Midbrain (tissue), 1 donor: Measurements from ENCODE around the gene ADAM8.
"Not testable (repeated sequence)": the region's sequence is repeated elsewhere in the genome, so short reads cannot be mapped to it uniquely, and the experiment has no call there.

Source experiments
- DNase-seq: peaks from one replicate; lab custom pipeline; 2025; lab: John Stamatoyannopoulos, UW

Gene ADAM8

DNA sequence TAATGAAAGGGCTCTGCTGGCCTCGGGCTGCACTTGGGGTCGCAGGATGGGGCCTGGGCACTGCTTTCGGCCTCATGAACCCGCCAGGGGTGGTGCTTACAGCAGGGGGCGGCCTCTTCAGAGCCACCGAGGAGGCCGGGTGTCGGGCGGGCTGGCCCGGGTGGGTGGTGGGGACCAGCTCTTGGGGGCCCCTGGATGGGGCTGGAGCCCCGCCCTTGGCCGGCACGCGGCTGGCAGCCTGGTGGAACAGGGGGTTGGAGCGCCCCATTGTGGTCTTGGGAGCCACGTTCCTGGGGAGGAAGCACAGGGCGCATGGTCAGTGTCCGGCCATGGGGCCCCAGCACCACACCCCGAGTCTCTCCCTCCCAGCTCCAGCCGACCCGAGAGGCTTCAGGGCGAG, 8.8 kb downstream of the ADAM8 start:
- no peak for DNase-seq

DNA sequence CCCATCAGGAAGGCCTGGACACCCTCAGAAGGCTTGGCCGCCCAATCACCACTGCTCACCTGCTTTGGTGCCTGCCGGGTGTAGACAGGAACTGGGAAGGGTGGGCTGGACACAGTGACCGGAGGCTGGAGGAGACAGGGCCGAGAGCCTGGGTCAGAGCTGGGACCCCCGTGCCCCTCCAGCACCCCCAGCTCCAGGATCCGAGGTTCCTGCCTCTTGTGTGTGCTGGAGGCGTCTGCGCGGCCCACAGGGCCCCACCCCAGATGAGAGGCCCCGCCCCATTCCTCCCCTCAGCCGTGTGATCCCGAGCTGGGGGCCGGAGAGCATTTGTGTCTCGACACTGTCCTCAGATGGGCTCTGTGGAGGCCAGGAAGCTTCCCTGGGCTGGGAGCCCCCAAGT, 9.4 kb downstream of the ADAM8 start:
- DNase-seq: no peak

DNA sequence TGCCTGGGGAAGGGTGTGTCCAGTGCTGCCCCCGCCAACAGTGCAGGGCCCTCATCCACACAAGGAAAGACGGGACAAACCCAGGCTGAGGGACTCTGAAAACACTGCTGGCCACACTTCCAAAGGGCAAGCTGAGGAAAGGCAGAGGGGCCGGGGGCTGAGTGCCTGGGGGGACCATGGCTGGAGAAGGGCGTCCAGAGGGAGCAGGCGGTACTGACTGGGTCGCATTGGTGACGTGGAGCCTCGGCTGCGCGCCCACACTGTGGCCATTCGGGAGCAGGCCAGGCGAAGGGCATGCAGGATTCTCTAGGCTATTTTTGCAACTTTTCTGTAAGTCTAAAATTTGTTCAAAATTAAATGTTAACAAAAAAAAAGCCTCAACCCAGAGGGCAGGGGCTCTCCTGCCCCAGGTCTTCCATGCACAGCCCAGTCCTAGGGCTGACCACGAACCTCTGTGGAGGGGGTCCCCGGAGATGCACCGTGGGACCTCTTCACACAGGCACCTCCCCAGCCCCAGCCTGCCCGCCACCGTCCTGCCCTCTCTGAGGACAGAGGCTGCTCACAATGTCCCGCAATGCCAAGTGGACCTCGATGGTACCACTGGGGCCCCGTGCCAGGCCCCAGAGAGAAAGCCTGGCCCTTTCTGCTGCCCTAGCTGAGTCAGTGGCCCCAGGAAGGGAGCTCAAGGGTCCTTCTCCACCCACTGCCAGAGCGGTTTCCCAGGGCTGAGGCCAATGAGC, 10.4 kb downstream of the ADAM8 start:
- no peak for DNase-seq

DNA sequence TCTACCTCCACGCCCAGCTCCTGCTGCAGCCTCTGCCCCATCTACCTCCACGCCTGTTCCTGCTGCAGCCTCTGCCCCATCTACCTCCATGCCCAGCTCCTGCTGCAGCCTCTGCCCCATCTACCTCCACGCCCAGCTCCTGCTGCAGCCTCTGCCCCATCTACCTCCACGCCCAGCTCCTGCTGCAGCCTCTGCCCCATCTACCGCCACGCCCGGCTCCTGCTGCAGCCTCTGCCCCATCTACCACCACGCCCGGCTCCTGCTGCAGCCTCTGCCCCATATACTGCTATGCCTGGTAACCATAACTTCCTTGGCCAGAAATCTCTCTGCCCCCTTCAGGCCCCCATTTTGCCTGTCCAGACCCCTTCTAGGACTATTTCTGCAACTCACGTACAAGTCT, 11.6 kb downstream of the ADAM8 start:
- not testable (repeated sequence) for DNase-seq

DNA sequence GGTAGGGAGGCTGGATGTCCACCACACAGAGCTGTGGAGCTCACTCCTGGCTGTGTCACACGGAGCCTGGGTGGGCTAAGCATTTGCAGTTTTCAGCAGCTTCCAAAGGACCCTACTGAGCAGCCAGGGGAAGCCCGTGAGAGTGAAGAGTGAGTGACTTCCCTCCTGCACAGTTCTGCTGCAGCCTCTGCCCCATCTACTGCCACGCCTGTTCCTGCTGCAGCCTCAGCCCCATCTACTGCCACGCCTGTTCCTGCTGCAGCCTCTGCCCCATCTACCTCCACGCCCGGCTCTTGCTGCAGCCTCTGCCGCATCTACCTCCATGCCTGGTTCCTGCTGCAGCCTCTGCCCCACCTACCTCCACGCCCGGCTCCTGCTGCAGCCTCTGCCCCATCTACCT, 12.2 kb downstream of the ADAM8 start:
- no peak for DNase-seq

DNA sequence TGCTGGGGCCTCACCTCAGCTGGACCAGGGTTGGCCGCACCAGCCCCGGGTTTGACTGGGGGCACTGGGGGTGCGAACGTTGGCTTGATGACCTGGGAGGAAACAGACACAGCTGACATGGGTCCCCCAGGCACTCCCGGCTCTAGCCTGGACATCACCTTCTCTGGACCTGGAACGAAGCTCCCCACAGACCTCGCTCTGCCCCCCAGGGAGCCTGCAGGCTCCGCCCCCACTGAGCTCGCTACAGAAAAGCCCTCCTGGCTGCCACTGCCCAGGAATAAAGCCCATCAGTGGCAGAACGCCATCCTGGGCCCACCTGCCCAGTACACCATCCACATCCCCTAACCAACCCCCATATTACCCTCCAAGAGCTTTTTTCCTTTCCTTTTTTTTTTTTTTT, 13.0 kb downstream of the ADAM8 start:
- DNase-seq: no peak

DNA sequence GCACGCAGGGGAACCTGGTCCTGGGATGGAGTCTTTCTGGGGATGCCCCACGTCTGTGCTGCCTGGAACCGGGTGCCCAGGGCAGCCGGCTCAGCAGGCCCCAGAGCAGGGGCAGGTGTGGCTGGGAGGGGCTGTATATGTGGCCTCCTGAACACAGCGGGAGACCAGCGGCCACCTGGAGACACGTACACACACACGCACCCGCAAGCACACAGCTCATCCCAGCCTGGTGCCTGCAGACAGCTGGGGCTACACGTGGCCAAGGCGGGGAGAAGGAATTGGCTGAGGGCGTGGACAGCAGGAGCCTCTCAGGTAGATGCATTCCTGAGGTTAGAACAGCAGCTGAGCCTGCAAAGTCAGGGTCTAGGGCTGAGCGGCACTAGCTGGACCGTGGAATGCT, 14.0 kb downstream of the ADAM8 start:
- no peak for DNase-seq

DNA sequence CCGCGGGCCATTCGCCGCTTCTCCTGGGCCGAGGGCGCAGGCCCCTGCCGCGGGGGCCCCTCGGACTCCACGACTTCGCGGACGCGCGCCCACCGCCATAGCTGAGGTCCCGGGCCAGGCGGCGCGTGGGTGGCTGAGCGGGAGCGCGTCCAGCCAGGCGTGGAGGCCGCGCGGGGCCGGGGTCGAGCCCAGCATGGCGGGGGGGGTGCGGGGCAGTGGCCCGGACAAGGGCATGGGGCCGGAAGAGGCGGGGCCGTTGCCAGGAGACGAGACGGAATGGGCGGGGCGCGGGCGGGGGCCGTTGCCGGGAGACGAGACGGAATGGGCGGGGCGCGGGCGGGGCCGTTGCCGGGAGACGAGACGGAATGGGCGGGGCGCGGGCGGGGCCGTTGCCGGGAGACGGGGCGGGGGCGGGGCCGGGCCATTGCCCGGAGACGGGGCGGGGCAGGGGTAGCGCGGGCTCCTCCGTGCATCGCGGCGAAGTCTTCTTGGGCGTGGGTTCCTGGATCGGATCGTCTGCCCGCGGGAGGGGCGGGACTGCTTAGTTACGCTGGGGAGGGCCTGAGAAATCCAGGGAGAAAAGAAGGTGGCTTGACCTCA, 14.8 kb downstream of the ADAM8 start:
- DNase-seq: peak; percentile 77

DNA sequence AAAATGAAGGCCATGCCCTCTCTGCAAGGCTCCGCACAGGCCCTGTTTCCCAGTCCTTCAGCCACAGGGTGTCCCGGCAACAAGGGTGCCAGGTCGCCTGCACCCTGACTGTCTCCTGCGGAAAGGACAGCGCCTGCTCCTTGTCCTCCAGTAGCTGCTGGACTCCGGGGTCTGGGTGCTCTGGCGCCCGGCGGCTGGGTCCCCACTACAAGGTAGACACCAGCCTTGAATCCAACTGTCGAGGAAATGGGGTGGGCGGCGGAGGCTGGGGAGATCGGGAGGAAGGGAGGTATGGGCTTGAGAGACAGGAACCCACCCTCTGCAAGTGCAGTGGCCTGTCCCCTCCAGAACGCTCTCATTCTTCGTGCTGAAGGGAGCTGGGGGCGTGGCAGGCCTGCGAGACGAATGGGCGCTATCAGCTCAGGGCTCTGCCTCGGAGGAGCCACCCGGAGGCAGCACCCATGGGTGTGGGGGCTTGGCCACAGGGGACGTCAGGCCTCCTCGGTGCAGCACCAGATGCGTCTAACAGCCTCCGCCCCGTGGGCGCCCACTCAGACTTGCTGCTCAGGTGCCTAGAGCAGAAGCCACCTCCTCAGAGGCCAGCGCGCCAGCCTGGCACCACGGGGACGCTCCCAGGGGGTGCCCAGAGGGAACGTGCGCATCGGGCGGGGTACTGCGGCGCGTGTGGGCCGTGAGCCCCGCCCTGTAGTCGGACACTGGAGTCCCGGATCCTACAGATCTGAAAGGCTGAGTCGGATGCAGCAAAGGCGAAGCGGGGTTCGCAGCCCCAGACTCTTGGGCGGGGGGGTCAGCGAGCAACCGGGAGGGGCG, 15.6 kb downstream of the ADAM8 start:
- no peak for DNase-seq

DNA sequence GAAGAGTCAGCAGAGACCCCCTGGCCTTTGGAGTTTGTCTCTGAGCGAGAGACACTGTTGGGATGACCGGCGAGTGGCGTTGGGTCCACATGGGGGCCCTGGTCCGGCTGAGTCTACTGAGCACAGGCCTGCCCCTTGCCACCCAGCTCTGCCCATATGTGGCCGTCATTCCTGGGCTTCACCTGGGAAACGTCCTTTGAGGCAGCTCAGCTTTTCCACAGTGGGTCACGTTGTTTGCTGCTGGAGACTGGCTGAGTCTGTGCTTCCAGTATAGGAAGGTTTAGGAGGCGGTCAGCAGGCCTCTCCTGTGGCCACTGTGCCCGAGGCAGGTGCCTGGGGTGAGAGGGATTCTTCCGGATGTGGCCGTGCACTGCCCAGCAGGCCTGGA, 17.1 kb downstream of the ADAM8 start:
- DNase-seq: no peak

DNA sequence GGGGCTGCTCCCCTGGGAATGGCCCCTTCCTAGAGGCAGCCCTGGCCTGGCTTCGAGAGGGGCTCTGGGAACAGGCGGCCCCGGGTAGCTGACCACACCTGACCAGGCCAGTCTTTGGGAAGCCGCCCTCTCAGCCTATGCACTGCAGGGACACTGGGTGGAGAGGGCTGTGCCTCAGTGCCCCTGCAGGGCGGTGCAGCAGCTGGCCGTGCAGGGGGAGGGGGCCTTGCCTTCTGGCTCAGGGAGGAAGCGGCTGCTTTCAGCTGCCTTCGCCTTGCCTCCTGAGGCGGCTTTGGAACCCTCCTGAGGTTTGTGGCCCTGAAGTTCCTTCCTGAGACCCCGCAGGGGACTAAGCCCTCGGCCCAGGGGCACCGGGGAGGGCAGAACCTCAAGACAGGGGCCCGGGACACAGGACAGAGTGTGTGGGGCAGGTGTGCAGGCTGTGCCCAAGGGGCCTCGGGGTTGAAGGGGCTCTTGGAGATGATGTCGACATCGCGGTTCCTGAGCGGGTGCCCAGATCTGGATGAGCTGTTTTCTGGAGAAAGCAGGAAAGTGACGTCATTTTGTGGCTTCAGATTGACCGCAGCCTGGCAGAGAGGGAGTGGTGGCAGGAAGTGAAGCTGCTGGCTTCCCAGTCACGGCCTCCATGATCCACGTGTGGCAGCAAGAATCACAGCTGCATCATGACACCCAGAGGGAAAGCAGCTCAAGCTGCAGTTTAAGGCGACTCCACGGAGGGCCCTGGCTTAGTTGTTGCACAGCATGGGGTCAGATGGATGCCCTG, 17.7 kb downstream of the ADAM8 start:
- DNase-seq: peak; percentile 29

DNA sequence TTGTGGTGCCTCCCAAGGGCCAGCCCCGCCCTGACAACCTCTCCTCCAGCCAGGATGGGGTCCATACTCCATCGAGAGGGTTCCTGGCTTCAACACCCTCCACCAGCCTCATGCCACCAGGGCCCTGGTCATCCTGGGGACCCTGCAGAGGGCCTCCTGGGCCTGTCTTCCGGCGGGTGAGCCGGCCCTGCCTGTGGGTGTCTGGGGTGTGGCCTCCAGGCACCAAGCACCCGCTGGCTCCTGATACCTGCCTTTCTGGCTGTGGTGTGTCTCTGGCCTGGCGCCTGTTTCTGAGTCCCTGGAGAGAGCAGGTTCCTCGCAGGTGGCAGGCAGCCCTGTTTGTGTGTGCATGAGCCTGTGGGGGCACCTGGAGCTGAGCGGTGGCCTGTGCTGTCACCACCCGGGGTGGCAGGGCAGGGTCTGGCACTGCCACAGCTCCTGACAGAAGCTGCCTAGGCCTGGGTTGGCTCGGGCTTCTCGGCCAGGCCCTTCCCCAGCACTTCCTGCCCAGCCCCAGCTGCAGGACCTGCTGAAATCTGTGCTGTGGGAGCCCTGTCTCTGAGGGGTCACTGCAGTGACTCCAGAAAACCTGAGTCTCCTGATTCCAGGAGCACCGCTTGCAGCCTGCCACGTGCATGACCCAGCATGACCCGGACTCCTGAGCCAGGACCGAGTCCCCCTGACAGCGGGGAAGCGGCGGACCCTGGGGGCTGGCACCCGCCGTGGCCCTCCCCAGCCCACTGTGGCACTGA, 18.4 kb downstream of the ADAM8 start:
- no peak for DNase-seq

DNA sequence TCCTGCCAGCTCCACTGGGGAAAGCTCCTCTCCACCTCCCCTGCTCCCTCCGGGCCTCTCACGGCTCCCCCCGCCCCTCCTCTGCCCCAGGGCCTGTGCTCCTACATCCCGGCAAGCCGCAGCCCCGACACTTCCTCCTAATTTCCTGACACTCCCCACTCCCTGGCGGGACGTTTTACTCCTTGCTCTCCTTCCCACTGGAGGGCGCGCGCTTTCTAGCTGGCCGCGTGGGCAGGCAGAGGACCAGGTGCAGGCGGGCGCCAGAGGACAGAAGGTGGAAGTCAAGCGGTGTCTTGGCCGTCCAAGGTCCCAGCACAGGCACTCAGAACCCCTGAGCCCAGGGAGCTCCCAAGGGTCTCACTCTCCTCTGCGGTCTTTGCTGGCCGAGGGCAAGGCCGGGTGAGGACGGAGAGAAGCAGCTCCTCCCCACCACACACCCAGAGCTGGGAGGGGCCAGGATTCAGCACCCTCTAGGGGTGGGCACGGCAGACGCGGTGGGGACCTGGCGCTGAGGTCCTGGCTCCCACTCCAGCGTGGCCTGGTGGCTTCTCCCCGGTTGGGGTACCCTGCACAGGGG, 19.1 kb downstream of the ADAM8 start:
- DNase-seq: peak; percentile 10

DNA sequence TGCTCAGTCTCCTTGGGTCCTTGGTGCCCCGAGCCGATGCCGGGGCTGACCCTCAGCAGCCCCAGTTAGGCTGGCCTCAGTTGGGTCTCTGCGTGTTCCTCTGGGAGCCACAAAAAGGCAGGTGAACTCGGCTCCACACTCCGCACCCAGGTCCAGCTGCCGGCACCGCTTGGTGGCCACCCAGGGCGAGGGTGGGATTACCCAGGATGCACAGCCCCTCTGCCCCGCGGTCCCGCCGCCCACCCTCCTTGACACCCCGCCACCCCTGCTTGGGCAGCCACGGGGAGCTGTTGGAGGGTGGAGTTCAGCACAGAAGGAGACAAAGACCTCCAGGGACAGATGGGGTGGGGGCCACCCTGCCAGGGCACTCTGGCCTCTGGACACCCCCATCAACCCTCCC, 21.3 kb downstream of the ADAM8 start:
- DNase-seq: no peak

DNA sequence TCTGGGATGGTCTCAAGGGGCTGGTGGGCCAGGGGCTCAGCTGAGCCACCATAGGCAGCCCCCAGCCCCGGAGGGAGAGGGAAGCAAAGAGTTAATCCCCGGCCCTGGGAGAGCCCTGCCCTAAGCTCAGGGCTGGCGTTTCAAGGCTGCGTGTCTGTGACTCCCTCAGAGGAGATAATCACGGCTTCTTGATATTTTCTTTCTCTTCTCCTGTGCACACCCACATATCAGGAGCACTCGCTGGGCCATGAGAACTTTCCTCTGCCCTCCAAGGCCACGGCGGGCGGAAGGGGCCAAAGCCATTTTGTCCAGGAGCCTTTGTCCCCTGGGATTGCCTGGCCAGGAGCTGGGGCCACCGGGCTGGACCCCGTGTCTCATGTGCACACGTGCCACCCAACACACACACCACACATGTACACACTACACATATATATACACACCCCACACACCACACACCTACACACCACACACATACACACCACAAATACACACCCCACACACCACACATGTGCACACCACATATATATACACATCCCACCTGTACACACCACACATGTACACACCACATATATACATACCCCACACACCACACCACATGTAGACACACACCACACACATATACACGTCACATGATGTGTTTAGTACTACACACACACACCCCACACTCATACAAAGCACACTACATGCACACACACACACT, 22.1 kb downstream of the ADAM8 start:
- DNase-seq: no peak

DNA sequence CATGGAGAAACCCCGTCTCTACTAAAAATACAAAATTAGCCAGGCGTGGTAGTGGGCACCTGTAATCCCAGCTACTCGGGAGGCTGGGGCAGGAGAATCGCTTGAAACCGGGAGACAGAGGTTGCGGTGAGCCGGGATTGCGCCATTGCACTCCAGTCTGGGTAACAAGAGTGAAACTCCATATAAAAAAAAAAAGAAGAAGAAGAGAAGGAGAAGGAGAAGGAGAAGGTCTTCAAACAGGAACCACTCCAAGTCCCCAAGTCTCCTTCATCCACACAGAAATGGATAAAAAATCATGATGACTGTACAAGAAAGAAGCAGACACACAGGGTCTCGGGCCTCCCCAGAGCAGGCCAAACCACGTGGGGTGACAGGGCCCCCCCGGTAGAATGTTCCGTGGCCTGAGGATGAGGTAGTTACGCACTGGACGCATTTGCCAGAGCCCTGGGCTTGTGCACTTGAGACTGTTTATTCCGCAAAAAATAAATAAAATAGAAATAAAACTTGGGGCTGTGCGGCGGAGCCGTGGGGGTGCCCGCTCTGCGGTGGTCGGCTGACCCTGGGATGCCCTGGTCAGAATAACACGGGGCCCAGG, 23.2 kb downstream of the ADAM8 start:
- no peak for DNase-seq

DNA sequence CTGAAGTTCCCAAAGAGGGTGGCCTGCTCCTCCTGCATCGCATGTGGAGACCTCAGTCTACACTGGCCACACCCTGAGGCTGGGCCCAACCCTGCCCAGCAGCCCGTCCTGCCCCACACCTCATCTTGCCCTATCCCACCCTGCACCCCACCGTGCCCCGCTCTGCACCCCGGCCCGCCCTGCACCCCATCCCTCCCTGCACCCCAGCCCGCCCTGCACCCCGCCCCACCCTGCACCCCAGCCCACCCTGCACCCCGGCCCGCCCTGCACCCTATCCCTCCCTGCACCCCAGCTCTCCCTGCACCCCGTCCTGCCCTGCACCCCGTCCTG, 24.5 kb downstream of the ADAM8 start:
- DNase-seq: no peak

DNA sequence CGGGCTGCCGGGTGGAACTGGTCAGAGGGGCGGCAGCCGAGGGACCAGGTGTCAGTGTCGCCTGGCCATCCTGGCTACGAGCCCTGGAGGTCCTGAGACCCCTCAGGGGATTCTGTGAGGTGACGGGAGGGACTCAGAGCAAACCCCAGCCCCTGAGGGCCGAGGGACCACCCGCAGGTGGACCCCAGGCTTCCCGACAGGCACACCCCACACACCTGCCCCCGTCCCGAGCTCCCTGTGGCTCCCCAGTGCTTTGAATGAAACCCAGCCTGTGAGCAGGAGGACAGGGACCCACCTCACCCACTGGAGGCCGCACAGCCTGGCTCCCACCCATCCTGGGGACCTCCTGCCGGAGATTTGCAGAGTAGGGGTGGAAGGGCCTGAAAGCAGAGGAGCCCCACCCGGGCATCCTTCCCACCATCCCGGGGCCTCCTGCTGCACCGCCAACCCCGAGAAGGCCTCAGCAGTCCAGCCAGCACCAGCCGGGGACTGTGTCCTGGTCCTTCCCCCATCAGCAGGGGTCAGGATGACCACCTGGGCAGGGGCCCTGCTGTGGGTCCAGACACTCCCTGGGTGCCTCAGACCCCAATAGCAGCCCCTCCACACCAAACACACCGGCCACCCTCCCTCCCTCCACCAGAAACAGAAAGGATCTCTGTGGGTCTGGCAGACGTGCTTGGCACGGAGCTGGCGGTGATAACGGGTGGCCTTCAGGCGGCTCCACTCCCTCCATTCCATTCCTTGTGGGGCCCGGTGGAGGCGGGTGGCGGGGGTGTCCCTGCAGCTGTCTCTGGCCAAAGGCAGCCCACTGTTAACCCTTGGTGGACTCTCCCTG, 25.1 kb downstream of the ADAM8 start:
- no peak for DNase-seq

DNA sequence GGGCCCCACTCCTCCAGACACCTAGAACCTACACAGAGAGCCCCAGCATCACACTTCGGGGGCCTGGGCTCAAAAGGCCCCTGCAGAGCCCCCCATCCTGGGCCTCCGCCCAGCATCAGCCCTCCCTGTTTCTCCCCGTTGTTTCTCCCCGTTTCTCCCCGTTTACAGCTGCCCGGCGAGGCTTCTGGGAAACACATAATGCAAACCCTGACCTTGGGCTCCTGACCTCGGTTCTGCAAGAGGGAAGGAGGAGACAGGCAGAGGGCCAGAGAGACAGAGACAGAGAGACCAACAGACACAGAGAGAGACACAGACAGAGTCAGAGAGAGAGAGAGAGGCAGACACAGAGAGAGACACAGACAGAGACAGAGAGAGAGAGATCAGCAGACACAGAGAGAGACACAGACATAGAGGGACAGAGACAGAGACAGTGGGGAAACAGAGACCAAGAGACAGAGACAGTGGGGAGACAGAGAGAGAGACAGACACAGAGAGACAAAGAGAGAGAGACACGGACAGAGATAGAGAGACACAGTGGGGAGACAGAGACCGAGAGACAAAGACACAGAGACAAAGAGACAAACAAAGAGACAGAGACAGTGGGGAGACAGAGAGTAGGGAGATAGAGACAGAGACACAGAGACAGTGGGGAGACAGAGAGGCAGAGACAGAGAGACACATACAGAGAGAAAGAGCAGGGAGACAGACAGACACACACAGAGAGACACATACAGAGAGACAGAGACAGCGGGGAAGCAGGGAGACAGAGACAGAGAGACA, 26.5 kb downstream of the ADAM8 start:
- no peak for DNase-seq
